Activated T-helper 1 cell treated with anti-CD3 and anti-CD28 coated beads, Interleukin-2, amount 50 U/mL, for 16 hours (primary cell): Measurements from ENCODE around the gene LDLRAP1.
"Not testable (repeated sequence)": the region's sequence is repeated elsewhere in the genome, so short reads cannot be mapped to it uniquely, and the experiment has no call there.

Experiments used
- DNase-seq, 2 donors: peaks; one replicate each; pipeline ENCODE4 v3.0.0-alpha.2; 2020; ENCODE audit warnings: low read depth in 1 of 2, low spot score in 1 of 2

Gene LDLRAP1

DNA sequence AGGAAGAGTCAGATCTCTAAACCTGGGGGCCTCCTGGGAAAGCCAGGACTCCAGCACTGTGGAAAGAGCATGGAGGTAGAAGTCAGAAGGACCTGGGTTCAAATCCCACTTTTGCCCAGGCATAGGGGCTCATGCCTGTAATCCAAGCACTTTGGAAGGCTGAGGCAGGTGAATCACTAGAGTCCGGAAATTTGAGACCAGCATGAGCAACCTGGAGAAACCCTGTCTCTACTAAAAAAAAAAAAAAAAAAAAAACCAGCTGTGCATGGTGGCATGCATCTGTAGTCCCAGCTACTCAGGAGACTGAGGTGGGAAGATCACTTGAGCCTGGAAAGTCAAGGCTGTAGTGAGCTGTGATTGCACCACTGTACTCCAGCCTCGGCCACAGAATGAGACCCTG lies 31.8 kb downstream of the LDLRAP1 start:
- DNase-seq, result no peak

- DNase-seq, result no peak
Measured at GRCh38 chr1:25576459-25577133, 33.2 kb downstream of the LDLRAP1 start.

- DNase-seq, result no peak
Measured at GRCh38 chr1:25577134-25577920, 33.9 kb downstream of the LDLRAP1 start.

DNA sequence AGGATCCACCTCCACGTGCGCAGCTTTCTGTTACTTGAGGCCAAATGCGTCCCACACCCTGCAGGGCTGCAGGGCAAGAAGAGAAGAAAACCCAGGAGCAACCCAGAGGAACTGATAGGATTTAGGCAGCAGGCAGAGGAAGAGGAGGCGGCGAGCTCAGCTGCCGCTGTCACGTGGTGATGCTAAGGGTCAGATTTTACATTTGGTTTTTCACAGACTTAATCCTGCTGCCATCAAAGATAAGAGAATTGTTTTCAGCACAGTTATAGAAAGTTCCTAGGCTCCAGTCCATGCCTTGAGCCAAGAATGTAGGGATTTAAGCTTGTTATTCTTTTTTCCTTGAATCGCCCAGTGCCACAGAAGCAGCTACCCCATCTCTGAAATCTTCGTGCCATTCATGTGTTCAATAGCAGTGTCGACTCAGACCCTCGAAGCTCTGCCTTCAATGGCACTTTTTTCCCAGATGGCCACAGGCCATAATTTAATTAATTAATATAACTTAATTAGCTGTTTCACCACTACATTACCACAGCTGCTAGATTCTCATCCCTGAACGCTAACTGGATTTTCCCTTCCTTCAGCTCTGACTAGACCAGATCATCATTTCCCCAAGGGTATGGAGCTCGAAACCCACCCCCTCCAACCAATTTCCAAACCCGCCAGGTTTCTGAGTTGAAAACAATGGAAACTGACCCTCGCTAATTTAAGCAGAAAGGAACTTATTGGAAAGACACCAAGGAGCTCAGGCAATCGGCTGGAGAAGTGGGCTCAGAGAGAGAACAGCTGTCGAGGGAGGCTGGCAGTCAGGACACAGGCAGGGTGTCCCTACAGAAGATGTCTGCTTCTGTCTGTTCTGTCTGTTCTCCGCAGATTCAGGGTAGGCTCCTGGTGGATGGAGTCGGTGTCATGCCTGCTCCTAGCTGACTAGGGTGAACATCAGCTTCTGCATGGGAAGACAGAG lies 36.2 kb downstream of the LDLRAP1 start:
- DNase-seq, result no peak

DNA sequence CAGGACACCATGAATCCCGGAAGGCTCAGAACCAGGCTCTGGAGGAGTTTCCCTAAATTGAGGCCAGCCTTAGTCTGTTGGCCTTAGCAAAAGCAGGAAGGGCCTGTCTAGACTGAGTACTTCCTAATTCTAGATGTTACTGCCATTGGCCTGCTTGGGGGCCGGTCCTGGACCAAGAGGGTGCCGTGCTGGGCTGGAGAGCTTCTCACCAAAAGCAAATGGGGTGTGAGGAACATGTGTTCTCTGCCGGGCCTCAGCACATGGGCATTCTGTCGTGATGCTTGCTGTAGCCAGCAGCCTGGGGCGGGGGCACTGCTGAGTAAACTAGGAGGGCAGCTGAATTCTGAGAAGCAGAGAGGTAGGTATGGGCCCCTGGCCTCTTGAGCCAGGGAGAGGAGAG lies 37.5 kb downstream of the LDLRAP1 start:
- no peak for DNase-seq

DNA sequence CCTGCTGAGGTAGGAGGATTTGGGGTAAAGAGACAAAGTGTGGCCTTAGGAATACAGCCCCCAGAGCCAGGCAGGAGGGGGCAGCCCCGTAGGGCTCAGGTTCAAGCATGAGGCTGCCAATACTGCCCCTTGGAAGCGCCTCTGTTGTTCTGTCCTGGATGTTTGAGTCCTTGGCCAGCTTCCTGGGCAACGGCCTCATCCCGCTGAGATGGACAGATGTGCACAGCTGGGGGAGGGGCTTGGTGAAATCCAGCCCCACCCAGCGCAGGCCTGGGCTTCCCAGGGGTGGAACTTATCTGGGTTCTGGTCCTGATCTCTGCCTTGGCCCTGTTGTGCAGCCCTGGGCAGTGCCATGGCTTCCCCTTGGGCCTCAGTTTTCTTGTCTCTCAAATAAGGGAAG lies 38.4 kb downstream of the LDLRAP1 start:
- no peak for DNase-seq

- no peak for DNase-seq
Measured at GRCh38 chr1:25583519-25584370, 40.3 kb downstream of the LDLRAP1 start.

GRCh38 chr1:25586181-25586588 lies 42.8 kb downstream of the LDLRAP1 start:
- no peak for DNase-seq

DNA sequence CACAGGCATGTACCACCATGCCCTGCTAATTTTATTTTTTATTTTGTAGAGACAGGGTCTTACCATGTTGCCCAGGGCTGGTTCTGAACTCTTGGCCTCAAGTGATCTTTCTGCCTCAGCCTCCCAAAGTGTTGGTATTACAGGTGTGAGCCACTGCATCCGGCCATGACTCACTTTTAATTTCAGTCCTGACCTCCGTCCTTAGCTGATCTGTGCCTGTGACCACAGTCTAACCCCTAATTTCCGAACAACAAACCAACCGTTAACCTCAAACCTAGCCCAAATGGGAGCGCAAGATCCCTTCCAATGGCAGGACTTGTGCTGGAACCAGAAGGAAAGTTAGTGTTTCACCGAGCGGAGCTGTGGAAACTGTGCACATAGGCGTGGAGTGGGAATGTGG lies 43.9 kb downstream of the LDLRAP1 start:
- DNase-seq, result no peak

- not testable (repeated sequence) for DNase-seq
Measured at GRCh38 chr1:25588224-25588623, 44.8 kb downstream of the LDLRAP1 start.

GRCh38 chr1:25588786-25589185 lies 45.4 kb downstream of the LDLRAP1 start:
- not testable (repeated sequence) for DNase-seq

DNA sequence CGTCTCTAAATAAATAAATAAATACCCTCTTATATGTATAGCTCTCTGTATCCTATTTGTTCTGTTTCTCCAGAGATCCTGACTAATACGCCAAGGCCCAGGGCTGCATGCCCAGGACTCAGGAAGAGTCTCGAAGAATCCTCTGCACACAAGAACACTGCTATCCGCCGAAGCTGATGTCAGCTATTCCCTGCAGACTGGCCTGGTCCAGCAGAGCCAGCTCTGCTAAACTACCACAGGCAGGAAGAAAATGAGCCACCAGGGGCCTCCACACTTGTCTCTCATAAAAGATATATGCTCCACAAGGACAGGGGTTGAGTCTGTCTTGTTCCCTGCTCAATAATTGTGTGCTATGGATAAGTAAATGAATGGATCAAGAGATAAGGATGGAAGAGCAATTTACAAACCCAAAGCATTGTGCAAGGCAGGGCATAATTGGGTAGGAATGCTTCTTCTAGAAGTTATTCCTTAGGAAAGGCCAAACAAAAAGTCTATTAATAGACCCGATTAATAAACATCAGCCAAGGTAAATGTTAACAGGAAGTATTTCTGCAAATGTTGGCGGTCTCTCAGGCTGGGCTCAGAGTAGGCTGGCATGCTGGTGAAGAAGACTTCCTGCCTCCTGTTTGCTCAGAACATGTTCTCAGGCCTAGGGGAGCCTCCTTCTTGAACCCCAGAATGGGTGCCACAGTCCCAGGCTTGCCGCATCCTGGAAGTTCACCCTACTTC lies 46.9 kb downstream of the LDLRAP1 start:
- DNase-seq, result no peak

DNA sequence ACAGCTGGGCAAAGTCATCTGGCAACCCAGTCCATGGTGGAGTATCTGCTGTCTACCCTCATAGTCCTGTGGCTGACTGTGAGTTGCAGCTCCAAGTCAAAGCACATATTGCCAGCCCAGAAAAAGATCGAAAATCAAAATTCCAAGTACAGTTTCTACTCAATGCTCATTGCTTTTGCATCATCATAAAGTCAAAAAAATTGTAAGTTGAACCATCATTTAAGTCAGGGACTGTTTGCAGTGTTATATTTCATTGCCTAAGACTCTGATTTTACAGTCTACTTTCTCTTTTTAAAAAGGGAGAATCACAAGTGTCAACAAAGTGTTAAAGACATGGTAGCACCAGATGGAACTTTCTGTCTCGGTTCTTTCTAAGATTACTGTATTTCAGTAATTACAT lies 50.5 kb downstream of the LDLRAP1 start:
- no peak for DNase-seq

DNA sequence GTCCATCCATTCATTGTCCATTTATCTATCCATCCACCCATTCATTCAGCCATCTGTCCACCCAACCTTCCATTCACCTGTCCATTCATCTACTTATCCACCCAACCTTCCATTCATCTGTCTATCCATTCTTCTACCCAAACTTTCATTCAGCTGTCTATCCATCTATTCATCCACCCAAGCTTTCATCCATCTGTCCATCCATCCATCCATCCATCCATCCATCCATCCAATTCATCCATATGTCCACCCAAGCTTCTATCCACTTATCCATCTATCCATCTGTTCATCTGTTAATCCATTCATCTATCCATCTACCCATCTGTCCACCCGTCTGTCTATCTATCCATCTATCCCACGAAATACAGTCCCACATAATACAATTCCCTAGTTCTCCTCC lies 51.6 kb downstream of the LDLRAP1 start:
- DNase-seq, result no peak

DNA sequence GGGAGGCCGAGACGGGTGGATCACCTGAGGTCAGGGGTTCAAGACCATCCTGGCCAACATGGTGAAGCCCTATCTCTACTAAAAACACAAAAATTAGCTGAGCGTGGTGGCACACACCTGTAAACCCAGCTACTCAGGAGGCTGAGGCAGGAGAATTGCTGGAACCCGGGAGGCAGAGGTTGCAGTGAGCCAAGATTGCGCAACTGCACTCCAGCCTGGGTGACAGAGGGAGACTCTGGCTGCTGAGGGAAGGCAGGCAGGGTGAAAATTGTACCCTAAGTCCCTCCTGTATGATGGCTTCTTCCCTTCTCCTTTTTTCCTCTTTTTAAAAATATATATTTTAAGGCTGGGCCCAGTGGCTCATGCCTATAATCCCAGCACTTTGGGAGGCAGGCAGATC lies 53.2 kb downstream of the LDLRAP1 start:
- not testable (repeated sequence) for DNase-seq

DNA sequence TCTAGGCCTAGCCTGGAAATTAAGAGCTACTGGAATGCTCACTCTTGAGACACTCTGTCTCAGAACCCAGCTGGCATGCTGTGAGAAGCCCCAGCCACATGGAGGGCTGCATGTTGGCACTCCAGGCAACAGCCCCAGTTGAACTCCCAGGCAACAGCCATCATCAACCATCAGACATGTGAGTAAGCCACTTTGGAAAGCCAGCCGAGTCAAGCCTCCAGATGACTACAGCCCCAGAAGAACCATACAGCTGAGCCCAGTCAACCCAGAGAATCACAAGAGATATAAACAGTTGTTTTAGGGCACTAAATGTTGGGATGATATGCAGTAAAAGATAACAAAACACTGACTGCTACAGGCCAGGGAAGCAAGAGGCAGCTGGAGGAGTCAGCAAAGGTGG lies 55.5 kb downstream of the LDLRAP1 start:
- no peak for DNase-seq

GRCh38 chr1:25599969-25600610 lies 56.7 kb downstream of the LDLRAP1 start:
- DNase-seq, result no peak

- DNase-seq, result not testable (repeated sequence)
Measured at GRCh38 chr1:25600971-25601699, 57.7 kb downstream of the LDLRAP1 start.
